Activated T-cell treated with anti-CD3 and anti-CD28 coated beads for 1 hour (primary cell): ENCODE data around the gene CA10.

Experiments used
- DNase-seq: peaks from one replicate; pipeline ENCODE4 v3.0.0-alpha.2; 2020; ENCODE audit warnings: low read depth

CA10 gene

GRCh38 chr17:51860954-51861561, 297.5 kb downstream of the CA10 start:
- DNase-seq, result no peak

GRCh38 chr17:51857052-51857597, 301.4 kb downstream of the CA10 start:
- no peak for DNase-seq

- no peak for DNase-seq
Observed at GRCh38 chr17:51855806-51856205, 302.7 kb downstream of the CA10 start.

GRCh38 chr17:51853857-51854256, 304.7 kb downstream of the CA10 start:
- DNase-seq, result no peak

- DNase-seq, result no peak
Observed at GRCh38 chr17:51852603-51853002, 305.9 kb downstream of the CA10 start.

GRCh38 chr17:51850201-51850600, 308.3 kb downstream of the CA10 start:
- DNase-seq, result no peak

GRCh38 chr17:51848451-51848850, 310.1 kb downstream of the CA10 start:
- DNase-seq, result no peak

GRCh38 chr17:51846566-51846965, 311.9 kb downstream of the CA10 start:
- DNase-seq, result no peak

GRCh38 chr17:51845776-51846175, 312.7 kb downstream of the CA10 start:
- no peak for DNase-seq

- DNase-seq, result no peak
Observed at GRCh38 chr17:51842763-51843162, 315.8 kb downstream of the CA10 start.

GRCh38 chr17:51841669-51842068, 316.8 kb downstream of the CA10 start:
- no peak for DNase-seq

- DNase-seq, result no peak
Observed at GRCh38 chr17:51840688-51841087, 317.8 kb downstream of the CA10 start.

- DNase-seq, result no peak
Observed at GRCh38 chr17:51833620-51834019, 324.9 kb downstream of the CA10 start.

GRCh38 chr17:51833045-51833444, 325.5 kb downstream of the CA10 start:
- no peak for DNase-seq

GRCh38 chr17:51830886-51831285, 327.6 kb downstream of the CA10 start:
- DNase-seq, result no peak

- no peak for DNase-seq
Observed at GRCh38 chr17:51830451-51830850, 328.1 kb downstream of the CA10 start.

GRCh38 chr17:51828901-51829300, 329.6 kb downstream of the CA10 start:
- DNase-seq, result no peak

- no peak for DNase-seq
Observed at GRCh38 chr17:51827140-51827539, 331.4 kb downstream of the CA10 start.

GRCh38 chr17:51820766-51821165, 337.7 kb downstream of the CA10 start:
- no peak for DNase-seq

- DNase-seq, result no peak
Observed at GRCh38 chr17:51820252-51820651, 338.3 kb downstream of the CA10 start.

- DNase-seq, result no peak
Observed at GRCh38 chr17:51819341-51820219, 338.9 kb downstream of the CA10 start.

GRCh38 chr17:51818777-51819176, 339.7 kb downstream of the CA10 start:
- DNase-seq, result no peak

GRCh38 chr17:51817955-51818354, 340.6 kb downstream of the CA10 start:
- DNase-seq, result no peak
